Pulmonary artery endothelial cell (primary cell): ENCODE measurements around the gene ZNF723. TPM values are rescaled to one million over a fixed set of nuclear protein-coding genes. Genes with fewer than 3 reads are reported as not detected.
"Not testable (repeated sequence)": the region's sequence is repeated elsewhere in the genome, so short reads cannot be mapped to it uniquely, and the experiment has no call there.

Experiments
- DNase-seq: peaks from one replicate; pipeline ENCODE4 v3.0.0-alpha.2; 2011; ENCODE audit warnings: low read depth, low spot score
- total RNA-seq: library from RNA; depleted of rRNA; stranded (reverse); fragments of >200 nt; gene quantifications from 2 replicates; pipeline ENCODE4 v1.2.3, GENCODE V29; 2014

Gene ZNF723
- not detected in 2 replicates for total RNA-seq

GRCh38 chr19:22832031-22832762 lies at the start of gene ZNF723:
Gene ZNF723, plus strand, starts transcription at chr19:22832291. Its CDS starts 89 bp downstream, at chr19:22832380.
- DNase-seq, result no peak

- DNase-seq, result no peak
Observed at GRCh38 chr19:22783651-22784410, 48.3 kb upstream of the ZNF723 start, which contains the start of gene ZNF99. Gene ZNF99, minus strand, starts transcription at chr19:22784151. Its CDS starts 135 bp downstream, at chr19:22784016.

- DNase-seq, result not testable (repeated sequence)
Observed at GRCh38 chr19:22792863-22793262, 39.2 kb upstream of the ZNF723 start.

GRCh38 chr19:22797040-22797439 lies 35.1 kb upstream of the ZNF723 start:
- no peak for DNase-seq

- DNase-seq, result no peak
Observed at GRCh38 chr19:22806418-22806817, 25.7 kb upstream of the ZNF723 start.

GRCh38 chr19:22807061-22807835 lies 24.8 kb upstream of the ZNF723 start:
- DNase-seq, result no peak

GRCh38 chr19:22814124-22814523 lies 18.0 kb upstream of the ZNF723 start:
- DNase-seq, result no peak

GRCh38 chr19:22831211-22831610 lies 880 bp upstream of the ZNF723 start:
- DNase-seq, result no peak

GRCh38 chr19:22857713-22858320 lies 25.7 kb downstream of the ZNF723 start:
- not testable (repeated sequence) for DNase-seq

- DNase-seq, result no peak
Observed at GRCh38 chr19:22882797-22883196, 50.7 kb downstream of the ZNF723 start.

GRCh38 chr19:22893855-22894270 lies 61.8 kb downstream of the ZNF723 start:
- no peak for DNase-seq

- DNase-seq, result no peak
Observed at GRCh38 chr19:22901431-22902130, 69.5 kb downstream of the ZNF723 start.

Other genes starting within 250 kb of the ZNF723 start
- 0.07 TPM in 2 replicates for gene ZNF492, start 198.0 kb upstream of the ZNF723 start, total RNA-seq
- gene ZNF99, start 48.1 kb upstream of the ZNF723 start, total RNA-seq, result not detected in 2 replicates
- not detected in 2 replicates for gene ZNF728, start 170.9 kb downstream of the ZNF723 start, total RNA-seq